HG03066 (cell line): ENCODE results near the gene PHB1.
"Not testable (repeated sequence)": the region's sequence is repeated elsewhere in the genome, so short reads cannot be mapped to it uniquely, and the experiment has no call there.

Source experiments
- ATAC-seq: cut with Tn5 transposase; IDR thresholded peaks from one replicate; pipeline ENCODE4 v1.9.1; 2021; ENCODE audit warnings: low read depth; ENCODE audit not compliant: unreplicated experiment

PHB1 gene

DNA sequence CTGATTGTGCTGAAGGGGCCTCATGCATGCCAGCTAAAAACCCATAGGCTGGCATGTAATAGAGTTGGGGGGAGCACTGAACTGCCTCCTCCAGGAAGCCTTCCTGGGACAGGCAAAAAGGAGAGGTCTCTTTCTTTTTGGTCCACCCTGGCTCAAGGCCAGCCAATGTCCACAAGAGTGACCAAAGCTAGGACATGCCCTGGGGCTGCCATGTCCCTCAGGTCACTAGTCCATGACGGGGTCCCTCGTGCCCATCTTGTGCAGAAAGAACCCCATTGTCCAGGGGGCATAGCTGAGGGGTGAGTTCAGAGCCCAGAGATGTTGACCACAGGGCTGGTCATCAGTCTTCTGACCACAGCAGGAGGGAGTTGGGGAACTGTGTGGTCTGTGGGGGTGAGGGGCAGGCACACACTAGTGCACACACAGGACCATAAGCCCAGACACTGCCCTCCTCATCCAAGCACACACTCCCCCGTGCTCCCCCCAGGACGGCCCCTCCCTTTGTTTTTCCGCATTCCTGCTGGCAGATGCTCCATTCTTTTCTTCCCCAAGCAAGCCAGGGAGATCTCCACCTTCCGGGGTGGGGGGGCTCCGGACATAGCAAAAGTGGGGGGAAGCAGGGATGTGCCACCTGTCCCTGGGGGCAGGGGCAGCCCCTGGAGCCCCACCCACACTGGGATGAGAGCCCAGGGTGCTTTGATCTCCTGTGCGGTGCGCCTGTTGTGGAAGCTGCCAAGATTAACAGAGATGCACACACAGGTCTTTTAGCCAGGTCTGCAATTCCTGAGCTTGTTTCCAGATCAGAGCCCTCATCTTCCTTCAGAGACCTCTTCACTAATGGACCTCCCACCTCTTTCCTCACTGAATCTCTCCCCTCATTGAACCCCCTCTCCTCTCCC, 25.2 kb upstream of the PHB1 start:
- ATAC-seq, result no peak

- no peak for ATAC-seq
Observed at GRCh38 chr17:49439305-49439672, 24.6 kb upstream of the PHB1 start.

DNA sequence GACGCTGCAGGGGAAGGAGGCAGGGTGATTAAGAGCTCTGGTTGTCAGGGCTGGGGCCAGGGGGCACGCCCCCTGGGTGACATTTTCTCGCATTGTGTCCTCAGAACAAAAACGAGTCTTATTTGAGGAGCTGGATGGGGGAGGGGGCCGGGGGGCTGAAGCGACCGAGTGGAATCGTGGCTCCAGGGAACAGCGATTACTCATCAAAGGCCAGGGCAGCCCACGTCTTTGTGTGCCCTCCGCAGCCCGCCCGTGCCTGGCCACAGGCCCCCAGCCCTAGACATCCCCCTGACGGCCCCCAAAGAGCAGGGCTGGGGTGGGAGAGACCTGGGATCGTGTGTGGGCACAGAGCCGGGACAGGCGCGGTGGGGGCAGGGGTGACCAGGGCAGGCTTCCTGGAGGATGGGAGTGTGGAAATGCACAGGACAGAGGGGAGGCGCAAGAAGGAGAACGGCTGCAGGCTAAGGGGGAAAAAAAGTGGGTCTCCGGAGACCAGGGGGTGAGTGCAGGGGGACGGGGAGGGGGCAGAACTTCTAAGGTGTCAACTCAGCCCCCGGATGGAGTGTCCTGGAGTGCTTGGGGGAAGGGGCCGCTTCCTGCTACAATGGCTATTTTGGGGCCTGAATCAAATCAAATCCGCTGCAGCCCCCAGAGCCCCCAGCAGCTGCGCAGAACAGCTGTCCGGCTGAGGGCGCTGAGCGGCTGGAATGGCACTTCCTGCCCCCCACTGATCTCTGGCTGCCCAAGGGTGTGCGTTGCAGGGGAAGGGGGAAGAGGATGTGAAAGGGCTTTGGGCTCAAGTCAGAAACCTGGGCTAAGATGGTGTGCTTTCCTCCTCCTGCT, 24.0 kb upstream of the PHB1 start:
- ATAC-seq, result no peak

DNA sequence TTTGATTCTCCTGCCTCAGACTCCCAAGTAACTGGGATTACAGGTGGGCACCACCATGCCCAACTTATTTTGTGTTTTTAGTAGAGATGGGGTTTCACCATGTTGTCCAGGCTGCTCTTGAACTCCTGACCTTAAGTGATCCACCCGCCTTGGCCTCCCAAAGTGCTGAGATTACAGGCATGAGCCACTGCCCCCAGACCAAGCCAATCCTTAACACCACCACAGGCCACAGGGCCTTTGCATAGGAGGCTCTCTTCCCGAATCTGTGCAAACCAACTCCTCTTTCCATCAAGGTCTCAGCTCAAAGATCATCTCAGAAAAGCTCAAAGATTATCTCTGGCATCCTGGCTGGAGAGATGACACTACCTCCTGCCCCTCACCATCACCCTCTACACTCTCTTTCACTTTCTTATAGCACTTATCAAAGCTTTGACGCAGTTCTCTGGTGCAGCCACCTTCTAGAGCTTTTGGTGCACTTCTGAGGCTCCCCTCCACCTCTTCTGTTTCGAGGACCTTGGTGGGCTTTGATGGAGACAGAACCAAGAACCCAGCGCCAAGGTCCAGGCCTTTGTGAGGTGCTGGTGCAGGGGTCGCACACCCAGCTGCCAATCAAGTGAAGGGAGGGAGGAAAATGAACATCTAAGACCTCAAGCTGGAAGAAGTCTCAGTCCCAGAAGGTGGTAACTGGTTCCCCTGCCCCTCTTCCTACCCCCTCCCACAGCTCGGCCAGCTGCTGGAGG, 23.2 kb upstream of the PHB1 start:
- no peak for ATAC-seq

DNA sequence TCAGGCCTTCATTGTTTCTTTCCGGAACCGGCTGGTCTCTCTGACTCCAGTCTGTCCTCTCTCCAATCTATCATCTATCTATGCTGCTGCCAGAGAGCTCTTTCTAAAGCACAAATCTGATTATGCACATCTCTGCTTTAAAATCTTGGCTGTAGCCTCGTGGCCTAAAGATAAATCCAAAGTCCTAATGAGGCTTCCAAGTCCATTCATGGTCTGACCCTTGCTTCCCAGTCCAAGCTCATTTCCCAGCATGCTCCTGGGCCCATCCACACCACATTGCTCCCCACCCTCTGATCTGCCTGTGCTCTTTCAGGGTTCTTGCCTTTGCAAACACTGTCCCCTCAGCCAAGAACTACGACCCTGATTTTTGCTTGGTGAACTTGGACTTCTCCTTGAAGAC, 21.5 kb upstream of the PHB1 start:
- ATAC-seq, result no peak

DNA sequence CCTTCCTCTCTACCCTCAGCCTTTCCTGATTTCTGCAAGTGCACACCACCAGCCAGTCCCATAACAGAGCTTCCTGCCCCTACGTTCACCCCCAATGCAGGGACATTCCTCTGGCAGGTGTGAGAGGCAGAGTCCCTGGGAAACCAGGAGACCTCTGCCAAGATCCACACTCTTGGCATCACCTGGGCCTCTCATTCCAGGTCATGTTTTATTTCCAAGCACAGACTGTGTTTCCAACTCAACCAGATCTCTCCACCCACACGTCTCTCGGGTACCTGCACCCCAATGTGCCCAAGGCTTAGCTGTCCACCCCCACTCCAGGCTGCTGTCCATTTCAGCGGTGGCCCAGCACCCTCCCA, 21.0 kb upstream of the PHB1 start:
- ATAC-seq, result no peak

DNA sequence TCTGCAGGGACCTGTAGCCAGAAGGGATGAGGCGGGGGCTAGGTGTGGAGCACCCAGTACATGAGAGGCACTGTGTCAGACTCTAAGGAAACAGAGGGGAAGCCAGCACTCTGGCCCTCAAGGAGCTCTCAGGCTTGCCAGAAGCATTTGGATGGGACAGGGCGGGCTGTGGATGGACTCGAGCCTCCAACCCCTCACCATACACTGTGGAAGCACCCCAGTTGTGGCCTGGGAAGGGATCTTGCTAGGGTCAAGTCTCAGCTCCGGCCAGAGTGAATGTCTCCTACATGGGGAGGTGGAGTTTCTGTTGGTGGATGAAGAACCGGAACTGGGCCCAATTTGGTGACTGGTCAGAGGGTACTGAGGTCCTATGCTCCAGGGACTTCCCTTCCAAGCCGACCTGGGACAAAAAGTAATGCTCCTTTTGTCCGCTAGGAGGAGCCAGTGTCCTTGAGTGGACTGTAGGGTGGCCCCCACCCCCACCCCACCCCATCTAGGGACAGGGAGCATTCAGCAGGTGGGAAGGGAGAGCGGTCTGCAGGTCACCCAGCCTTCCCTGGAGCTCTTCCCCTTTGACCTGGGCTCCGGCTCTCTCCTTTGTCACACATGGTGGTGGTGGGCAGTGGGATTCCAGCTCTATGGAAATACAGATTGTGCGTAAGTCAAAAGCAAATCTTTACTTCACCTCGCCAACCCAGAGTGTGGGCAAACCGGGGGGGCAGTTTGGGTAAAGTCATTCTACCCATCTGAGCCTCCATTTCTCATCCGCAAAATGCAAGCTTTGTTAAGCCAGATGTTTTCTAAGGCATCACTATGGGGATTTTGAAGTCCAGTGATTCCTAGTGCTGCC, 20.4 kb upstream of the PHB1 start:
- no peak for ATAC-seq

DNA sequence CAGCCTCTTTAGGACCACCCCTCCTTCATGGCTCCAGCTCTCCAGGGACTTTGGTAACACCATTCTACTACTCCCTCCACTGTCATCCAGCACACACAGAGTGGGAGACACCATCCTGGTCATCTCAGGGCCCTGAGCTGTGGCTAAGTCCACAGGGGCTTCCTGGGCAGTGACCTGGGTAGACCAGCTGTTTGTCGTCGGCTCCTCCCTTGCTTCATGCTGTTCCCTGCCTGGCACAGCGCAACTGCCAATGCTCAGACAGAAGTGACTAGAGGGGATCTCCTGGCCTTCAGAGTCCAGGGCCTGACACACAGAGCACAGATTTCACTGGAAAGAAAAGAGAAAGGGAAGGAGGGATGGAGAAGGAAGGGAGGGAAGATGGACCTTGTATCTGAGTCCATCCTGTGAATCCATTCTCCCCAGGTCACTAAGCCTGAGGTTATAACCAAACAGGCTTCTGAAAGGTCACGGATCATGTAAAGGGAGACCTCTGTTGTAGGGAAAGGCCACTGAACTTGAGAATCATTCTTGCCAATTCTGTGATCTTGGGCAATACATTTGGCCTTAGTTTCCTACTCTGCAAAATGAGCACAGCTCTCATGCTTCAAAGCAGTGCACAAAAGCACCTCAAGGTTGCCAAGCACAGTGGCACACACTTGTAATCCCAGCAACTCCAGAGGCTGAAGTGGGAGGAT, 18.5 kb upstream of the PHB1 start:
- ATAC-seq, result no peak

- no peak for ATAC-seq
Observed at GRCh38 chr17:49431743-49432142, 17.1 kb upstream of the PHB1 start.

GRCh38 chr17:49425004-49425286, 10.3 kb upstream of the PHB1 start:
- ATAC-seq, result no peak

DNA sequence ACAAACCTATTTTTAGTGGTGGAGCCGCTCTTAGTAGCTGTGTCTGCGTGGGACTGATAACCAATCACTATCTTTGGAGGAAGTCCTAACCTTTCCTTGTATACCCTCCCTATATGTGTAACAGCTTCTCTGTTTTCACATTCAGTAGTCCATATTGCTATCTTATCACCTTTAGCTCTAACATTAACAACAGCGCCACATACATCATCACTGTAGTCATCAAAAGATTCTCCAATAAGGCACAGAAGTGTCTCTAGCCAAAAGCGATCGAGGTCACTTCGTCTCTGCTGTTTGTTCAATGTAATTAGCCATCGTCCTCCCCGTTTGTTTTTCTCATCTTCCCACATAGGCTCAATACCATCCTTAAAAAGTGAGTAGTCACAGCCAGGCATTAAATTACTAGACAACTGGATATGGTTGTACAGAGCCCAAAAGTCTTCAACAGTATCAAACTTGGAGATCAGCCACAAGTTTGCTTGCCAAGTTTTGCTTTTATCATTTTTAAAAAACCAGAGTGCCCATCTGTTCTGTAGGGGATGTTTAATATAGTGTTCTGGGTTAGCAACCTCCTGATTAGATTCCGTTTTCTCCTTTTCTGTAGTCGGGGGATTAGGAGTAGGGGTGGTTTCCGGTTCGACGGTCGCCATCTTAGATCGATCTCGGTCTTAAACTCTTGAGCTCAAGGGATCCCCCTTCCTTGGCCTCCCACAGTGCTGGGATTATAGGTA, 9.8 kb upstream of the PHB1 start:
- not testable (repeated sequence) for ATAC-seq

- no peak for ATAC-seq
Observed at GRCh38 chr17:49422714-49423113, 8.0 kb upstream of the PHB1 start.

DNA sequence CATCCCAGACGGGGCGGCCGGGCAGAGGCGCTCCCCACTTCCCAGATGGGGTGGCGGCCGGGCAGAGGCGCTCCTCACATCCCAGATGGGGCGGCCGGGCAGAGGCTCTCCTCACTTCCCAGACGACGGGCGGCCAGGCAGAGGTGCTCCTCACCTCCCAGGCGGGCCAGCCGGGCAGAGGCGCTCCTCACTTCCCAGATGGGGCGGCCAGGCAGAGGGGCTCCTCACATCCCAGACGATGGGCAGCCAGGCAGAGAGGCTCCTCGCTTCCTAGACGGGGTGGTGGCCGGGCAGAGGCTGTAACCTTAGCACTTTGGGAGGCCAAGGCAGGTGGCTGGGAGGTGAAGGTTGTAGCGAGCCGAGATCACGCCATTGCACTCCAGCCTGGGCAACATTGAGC, 5.1 kb upstream of the PHB1 start:
- ATAC-seq, result not testable (repeated sequence)

GRCh38 chr17:49418754-49419740, 4.4 kb upstream of the PHB1 start:
- not testable (repeated sequence) for ATAC-seq

DNA sequence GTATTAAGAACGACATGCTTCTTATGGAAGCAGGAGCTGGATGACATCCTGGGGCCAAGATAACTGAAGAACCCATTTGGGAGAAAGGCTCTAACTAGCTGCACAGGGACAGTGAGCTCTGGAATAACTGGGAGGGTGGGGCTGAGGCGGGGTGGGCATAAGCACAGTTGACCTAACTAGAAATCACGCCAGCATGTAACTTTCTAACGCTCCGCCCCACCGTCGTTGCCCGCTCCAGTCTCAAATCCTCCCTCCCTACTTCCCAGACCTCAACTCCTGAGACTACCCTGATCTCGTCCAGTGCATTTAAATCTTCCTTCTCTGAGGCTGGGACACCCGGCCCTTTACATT, 436 bp downstream of the PHB1 start:
- ATAC-seq, result no peak

GRCh38 chr17:49409066-49409465, 5.6 kb downstream of the PHB1 start:
- ATAC-seq, result no peak

GRCh38 chr17:49407981-49408501, 6.6 kb downstream of the PHB1 start:
- ATAC-seq, result no peak

GRCh38 chr17:49407086-49407485, 7.6 kb downstream of the PHB1 start:
- ATAC-seq, result no peak
